Left lobe of liver (tissue), 2 donors: ENCODE measurements around the gene NBEA. TPM values are rescaled to one million over a fixed set of nuclear protein-coding genes. Genes with fewer than 3 reads are reported as not detected.

Source experiments
- ATAC-seq: fragments of 200-7000 bp; cut with Tn5 transposase; one replicate; pipeline ENCODE4 v1.9.1; 2020; ENCODE audit warnings: mild to moderate bottlenecking, moderate library complexity
- DNase-seq: peaks from one replicate; pipeline ENCODE4 v3.0.0-alpha.2; 2020; ENCODE audit warnings: low spot score
- total RNA-seq: library from RNA; stranded (reverse); gene quantifications from one replicate; pipeline ENCODE4 v1.2.1, GENCODE V29; 2021
- donor health status: DM: no; HTN: no; CAD: no; lungs with moderate emphysema.
- donor health status: DM: no; HTN: yes; CAD: no.

Gene NBEA
- total RNA-seq, 1 donor from 2014 or later: 0.40 TPM

DNA sequence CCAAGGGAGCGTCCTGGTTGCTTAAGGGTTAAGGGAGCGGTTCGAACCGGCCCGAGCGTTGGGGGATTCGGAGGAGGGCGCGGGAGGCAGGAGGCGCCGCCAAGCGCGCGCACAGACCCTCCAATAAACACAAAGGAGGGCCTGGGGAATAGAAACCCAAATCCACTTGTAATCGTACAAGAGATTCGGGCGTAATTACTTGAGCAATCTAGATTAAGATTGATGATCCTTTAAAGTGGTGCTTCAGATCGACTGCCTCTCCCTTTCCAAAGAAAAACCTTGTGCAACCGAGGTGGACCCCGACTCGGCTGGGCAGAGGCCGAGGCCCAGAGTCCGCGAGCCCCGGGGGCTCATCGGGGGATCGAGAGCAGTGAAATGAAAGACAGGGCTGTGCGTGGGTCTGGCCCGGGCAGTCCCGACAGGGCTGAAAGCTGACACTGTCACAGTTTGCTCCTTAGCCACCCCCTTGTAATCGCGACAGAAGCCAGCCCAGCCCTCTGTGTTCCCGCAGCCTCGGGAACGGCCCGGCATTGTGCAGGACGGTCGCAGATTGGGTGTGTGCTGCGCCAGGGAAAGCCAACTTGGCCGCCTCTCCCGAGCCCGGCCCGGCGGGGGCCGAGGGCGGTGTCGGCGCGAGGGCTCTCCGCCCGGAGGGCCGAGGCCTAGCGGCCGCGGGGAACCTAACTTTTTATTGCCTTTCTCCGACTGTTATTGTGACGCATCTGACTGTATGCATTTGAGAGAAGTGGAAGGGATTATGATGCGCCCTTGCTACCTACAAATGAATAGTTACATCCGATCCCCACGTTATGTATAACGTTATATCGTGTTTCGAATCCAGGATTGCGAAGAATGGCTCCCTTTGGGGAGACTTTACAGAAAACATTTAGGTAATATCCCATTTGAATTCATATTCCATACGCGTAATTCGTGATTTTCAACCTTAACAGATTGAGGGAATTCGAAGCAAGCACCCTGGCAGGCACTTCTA lies 528.9 kb downstream of the NBEA start:
- ATAC-seq (peak; percentile 52), DNase-seq (no peak)

DNA sequence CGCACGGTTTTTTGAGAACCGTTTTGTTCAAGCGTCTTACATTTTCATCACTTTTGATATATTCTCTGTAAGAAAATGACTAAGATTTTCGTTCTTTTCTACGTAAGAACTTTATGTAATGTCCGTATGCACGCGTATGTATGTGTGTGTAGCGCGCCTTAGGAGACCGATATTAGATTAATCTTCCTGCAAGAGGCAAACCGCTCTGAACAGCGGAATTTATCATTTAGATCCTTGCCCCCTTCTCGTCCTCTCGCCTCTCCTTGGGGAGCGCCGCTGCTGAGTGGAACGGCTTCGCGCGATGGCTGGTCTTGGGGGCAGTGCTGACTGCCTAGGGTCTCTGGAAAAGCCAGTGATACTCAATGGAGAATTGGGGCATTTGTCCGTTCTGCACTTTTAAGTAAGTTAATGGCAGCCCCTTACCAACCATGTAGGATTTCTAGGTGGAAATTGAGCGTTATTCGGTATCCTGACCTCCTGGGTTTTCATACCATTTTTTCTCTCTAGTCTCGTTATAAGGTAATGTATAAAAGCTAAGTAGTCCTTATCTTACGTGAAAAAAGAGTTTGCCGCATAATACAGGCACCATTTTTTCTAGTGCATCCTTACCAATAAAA lies 529.7 kb downstream of the NBEA start:
- ATAC-seq (no peak), DNase-seq (no peak)

DNA sequence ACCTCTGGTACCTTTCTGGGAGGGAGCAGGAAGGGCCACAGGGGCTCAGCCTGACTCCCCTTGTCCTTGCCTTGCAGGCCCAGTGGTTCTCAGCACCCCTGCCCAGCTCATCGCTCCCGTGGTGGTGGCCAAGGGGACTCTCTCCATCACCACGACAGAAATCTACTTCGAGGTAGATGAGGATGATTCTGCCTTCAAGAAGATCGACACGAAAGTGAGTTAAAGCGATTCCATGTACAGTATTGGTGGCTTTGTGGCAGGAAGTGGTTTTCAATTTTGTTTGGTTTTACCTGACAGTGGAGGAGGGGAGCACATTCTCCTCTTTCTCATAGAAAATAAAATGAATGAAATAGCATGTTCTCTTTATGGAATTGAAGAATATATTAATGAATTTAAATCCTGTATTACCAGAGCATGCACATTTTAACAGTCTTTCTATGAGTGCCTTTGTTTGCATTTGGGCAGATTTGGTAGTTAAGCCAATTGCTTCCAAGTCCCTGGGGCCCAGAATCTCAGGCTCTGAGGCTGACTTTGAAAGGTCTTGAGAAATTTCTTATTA lies 530.3 kb downstream of the NBEA start:
- DNase-seq: no peak
- ATAC-seq: no peak

DNA sequence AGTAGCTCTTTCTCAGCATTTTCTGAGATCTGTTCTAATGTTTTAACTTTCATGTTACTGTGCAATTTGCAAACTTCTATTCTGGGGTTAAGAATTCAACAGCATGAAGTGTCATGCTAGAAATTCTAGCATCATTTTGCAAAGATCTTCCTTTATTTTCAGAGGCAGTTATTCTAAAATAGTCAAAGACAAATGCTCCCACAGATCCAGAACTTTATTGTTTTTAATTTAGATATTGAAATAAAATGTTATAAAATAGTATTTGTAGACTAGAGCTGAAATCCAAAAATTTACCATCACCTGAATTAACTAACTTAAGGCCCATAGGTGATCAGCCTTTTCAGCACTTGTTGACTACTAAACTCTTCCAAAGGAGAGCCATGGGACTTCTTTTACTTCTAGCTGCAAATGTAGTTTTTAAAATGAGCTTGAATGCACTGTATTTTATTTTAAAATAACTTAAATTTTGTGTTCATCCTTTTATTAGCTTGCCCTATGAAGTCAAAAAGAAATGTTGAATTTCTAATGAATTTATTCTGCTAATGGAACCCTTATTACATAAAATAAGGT lies 531.2 kb downstream of the NBEA start:
- ATAC-seq: no peak
- no peak for DNase-seq

DNA sequence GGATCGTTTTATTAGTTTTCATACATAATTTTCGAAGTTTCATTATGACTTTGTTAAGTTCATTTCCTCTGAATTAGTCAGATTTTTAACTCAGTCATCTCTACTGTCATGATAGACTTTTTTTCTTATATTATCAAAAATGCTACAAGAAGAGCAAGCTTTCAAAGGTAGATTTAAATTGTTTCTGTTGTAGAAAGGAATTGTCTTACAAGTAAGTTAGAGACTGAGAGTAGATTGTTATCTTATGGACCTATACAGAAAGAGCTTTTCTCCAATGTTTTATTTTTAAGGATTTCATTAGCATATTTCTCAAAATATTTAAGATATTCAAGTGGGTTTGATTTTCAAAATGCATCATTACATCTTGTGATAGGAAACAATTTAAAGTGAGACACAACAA lies 531.7 kb downstream of the NBEA start:
- DNase-seq (no peak), ATAC-seq (no peak)

DNA sequence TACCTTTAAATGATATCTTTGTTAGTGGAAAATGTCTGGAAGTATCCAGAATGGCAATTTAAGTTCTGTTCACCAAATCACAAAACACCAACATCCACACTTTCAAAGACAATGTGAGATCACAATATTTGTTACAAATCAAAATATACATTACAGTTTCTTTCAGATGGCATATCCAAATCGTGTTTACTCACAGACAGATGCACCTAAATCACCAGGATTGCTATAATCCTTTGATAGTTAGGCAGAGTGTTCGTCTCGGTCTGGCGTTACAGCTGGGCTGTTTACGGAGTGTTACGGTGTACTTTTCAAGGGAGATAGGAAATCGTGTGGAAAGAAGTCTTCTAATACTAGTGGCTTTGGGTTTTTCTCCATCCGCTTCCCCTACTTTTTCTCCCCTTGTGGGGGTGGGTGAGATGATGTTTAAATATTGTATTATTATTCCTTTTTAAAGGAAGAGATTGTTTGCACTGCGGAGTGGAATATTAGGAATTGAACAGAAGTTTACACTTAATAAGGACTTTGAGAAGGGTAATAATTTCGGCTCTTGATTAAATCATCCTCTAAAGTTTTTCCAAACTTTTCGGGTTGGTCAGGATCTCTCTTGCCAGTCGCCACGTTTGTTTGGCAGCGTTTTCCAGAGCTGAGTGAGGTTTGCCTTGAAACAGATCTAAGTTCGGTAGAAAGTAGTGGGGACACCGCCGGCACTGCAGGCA lies 532.6 kb downstream of the NBEA start:
- DNase-seq (no peak), ATAC-seq (no peak)

DNA sequence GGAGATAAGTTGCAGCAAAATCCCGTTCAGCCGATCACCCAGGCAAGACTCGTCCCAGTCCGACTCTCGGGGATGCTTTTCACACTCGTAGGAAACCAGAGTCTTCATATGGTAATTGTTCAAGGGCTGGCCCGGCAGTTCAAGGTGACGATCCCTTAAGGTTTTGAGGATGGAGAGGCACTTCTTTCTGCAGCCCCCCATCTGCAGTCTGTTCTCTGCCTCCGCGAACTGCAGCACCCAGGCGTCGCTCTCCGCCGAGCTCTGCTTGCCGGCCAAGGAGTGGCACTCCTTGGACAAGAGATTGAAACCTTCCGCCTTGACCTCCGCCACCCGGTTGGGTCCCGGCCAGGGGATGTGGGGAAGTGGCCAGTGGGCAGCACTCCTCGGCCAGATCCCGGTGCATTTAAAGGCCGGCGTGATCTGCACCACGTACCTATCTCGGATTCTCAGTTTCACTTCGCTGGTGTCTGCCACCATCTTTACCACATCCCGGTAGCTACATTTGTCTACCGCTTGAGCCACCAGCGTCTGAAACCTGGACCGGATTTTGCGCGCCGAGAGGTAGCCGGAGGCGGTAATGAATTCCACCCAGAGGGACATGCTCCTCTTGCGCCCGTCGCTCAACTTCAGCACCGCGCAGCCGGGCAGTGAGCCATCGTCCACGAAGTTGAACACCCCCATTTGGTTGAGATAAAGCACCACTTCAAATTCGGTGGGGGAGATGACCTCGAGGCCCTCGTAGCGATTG lies 533.3 kb downstream of the NBEA start:
- DNase-seq (no peak), ATAC-seq (peak; percentile 28)

GRCh38 chr13:35475960-35476943 lies 534.2 kb downstream of the NBEA start, which contains the start of gene MAB21L1:
TSS of gene MAB21L1 (minus strand) at chr13:35476689. CDS start at chr13:35476138, 551 bp downstream.
- no peak for DNase-seq
- ATAC-seq: no peak

DNA sequence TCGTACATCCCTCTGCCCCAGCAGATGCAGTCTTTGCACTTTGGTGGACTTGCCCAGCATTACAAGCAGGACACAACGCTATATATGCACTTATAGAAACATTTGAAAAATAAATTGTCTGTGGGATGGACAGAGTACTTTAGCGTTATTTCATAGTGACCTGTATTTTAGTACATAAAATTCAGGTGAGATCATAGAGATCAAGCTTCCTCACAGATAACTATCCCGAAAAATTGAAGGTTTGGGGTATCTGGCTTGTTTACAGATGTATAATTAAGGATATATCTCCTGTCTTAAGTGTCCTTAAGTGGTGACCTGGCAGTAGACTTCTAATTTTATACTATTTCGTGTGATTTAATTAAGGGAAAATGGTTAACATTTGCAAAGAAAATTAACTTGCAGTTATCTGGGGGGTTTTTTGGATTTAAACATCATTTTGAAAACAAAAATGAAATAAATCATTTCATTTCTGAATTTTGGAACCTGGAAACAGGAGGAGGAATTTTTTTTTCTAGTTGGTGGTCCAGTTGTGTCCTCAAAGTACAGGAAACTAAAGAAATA lies 535.4 kb downstream of the NBEA start:
- DNase-seq (no peak), ATAC-seq (no peak)

- ATAC-seq (no peak), DNase-seq (no peak)
Observed at GRCh38 chr13:35478271-35479037, 536.4 kb downstream of the NBEA start.

DNA sequence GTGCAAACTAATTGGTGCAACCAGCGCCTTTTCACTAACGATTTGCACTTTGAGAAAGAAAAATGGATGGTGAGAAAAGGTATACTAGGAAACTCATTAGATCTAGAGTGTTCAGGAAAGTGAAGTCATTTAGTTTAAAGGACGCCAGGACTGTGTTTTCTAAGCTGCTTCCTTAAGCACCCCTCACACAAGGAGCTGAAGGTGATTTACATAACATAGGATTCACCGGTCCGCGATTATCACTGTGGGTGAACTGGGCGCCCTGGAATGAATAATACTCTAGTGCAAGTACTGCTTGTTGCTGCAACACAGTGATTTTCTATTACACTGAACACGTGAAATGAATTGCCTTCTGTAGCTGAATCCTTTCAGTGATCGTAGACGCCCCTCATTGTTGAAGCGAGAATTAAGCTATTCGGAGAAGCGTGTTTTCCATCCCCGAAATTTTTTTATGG lies 537.0 kb downstream of the NBEA start:
- DNase-seq: no peak
- no peak for ATAC-seq

GRCh38 chr13:35479706-35480105 lies 537.6 kb downstream of the NBEA start:
- ATAC-seq: no peak
- DNase-seq: no peak

- ATAC-seq (no peak), DNase-seq (no peak)
Observed at GRCh38 chr13:35480346-35480745, 538.3 kb downstream of the NBEA start.

DNA sequence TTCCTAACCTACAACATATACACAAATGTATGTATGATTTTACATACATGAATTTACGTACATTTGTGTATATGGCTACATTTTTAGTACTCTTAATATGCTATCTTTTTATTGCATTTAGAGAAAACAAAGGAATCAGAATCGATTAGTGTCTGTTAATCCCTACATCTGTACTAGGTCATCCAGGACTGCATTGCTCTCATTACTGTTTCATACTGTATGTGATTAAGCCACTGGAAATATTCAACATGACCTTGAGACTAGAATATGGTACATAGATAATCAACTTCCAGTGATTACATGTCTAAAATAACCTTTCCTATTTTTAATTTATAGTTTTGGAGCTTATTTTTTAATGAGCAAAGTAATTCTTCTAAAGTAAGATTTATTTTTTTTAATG lies 539.7 kb downstream of the NBEA start:
- no peak for DNase-seq
- ATAC-seq: no peak

DNA sequence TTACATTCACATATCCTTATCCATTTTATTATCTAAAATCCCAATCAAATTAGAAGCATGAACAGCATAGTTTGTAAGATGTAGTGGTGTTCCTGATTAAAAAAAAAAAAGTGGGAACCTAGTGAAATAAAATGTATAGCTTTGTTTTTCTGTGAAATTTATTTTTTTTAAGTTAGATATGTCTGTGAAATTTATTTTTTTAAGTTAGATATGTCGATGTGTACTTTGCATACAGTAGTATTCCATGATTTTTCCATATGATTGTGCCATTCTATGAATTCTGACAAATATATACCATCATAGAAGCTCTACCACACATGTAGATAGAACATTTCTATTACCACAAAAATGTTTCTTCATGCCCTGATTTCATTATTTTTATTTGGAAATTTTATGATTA lies 540.5 kb downstream of the NBEA start:
- DNase-seq (no peak), ATAC-seq (no peak)

GRCh38 chr13:35483761-35484160 lies 541.7 kb downstream of the NBEA start:
- no peak for DNase-seq
- ATAC-seq: no peak

DNA sequence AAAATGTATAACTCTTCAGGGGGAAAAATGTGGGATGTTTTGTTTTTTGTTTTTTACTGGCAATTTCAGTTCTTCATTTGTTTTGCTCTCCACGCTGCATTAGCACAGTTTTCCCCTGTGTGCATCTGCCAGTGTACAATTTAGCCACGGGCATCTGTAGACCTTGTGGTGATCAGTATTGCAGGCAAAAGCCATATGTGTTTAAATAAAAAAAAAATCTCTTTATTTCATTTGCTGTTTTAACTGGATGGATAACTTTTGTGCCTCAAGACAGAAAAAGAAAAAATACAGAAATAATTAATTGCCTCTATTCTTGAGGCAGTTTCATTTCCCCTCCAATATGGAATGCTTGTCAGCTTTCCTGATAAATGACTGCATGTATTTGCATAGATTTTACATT lies 542.3 kb downstream of the NBEA start:
- DNase-seq (no peak), ATAC-seq (no peak)

DNA sequence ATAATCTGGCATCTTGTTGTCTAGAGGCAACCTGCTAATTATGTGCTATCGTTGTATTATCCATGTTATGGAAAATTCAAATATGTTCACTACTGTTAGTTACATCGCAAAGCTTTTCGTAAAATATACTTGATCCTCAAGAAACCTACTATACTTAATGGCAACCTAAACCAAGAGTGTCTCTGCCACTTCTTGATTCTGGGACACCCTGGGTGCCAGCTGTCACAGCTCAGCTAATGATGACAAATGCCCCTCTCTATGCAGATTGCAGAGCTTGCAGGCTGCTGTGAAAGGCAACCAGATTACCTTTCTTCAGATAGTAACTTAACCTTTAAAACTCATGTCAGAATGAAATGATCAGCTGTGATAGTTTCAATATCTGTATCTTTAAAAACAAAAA lies 543.4 kb downstream of the NBEA start:
- ATAC-seq: no peak

More for the DNA sequence above, 543.4 kb downstream of the NBEA start:
- DNase-seq: no peak
